OCI-LY7 (cell line): Measurements from ENCODE around the gene FREM3.

Experiments
- CTCF ChIP-seq: fragments of 200-600 bp; sonication (generic); conservative IDR thresholded peaks from 2 replicates; pipeline ENCODE4 v1.5.1; 2014; ENCODE audit warnings: mild to moderate bottlenecking, antibody characterized with exemption, low read length, moderate library complexity, mixed read lengths
- EZH2phosphoT487 ChIP-seq: fragments of 200-600 bp; sonication (generic); IDR thresholded peaks from 2 replicates; pipeline ENCODE4 v1.6.1; 2018; ENCODE audit warnings: low read depth, borderline replicate concordance, mild to moderate bottlenecking, mixed run types, antibody characterized with exemption, low read length, moderate library complexity, mixed read lengths

- TF ChIP-seq CTCF: 0 out of 2 replicates have a peak, but pooled peaks have one; percentile 36
- no peak for TF ChIP-seq EZH2phosphoT487
These were observed 168.5 kb downstream of the FREM3 start for GRCh38 chr4:143531788-143532491.
